ENCODE results near the gene VSIG8. TPM values are rescaled to one million over a fixed set of nuclear protein-coding genes. Genes with fewer than 3 reads are reported as not detected.

Gene VSIG8
- total RNA-seq, 2 experiments from 2014 or later, result 0.11 TPM; not detected in 1

DNA sequence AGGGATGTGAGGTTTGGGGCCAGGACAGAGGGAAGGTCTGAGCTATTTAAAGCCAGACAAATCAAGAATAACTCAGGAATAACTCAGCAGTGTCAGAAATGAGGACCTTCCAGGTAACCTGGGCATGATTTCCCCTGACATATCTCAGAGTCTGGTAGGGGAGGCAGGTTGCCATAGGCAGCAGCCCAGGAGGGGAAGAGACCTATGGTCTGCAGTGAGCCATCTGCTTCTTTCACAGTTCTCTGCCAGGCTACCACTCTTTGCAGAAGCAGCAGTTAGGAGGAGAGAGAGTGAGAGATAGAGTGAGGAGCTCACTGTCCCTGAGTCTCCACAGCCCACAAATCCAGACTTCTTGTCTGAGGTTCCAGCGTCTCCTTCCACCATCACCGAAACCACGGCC, 6.3 kb upstream of the VSIG8 start:
- no peaks in the 10 kb centered on the region for H3K36me3 Mint-ChIP-seq (ENCODE audit: low read depth)
- ChIA-PET CTCF (interaction anchor here (0.7 to 1.2 kb wide), 3 partner anchors 64 to 139 kb away, joined by 3 to 4 read pairs (median 3); no protein-coding TSS in a partner anchor), POLR2A (interaction anchor here (0.5 kb wide), 1 partner anchor 858 kb away, joined by 5 read pairs; no protein-coding TSS in a partner anchor)
- H3K4me1 Mint-ChIP-seq, result peaks cover 12% of the 10 kb centered on the region
- intact Hi-C loops (cut with DNase I, micrococcal nuclease), result no loop called here
- H3K9me3 Mint-ChIP-seq (ENCODE audit: low read depth), result no peaks in the 10 kb centered on the region
- H3K27ac Mint-ChIP-seq, result no peak overlapping the region
- no peak for DNase-seq
- peaks cover 3% of the 10 kb centered on the region for H3K27me3 Mint-ChIP-seq
- no peak for ATAC-seq
- no peak overlapping the region for H3K4me3 Mint-ChIP-seq

DNA sequence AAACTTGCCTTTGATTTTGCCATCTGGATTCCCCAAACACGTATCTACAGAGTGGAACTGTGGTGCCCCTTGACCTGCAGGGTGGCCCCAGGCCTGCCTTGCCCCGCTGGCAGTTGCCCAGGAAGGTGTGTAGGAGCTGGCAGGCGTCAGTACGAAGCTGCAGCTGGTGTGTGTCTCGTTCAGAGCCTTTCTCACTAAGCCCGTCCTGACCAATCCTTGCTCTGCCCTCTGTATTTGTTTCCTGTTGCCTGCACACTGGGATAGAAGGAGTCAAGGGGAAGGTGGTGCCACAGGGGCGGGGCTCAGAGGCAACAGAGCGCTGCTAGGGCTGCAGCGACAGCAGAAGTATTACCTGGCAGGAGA, 5.2 kb upstream of the VSIG8 start:
- H3K4me3 Mint-ChIP-seq, result no peak overlapping the region
- H3K4me1 Mint-ChIP-seq, result peaks cover 12% of the 10 kb centered on the region
- intact Hi-C loops (cut with DNase I, micrococcal nuclease), result no loop called here
- ChIA-PET POLR2A (no interaction called here), CTCF (interaction anchor here (1.2 kb wide), 1 partner anchor 140 kb away, joined by 3 read pairs; no protein-coding TSS in a partner anchor)
- DNase-seq (no peak), ATAC-seq (no peak)
- H3K9me3 Mint-ChIP-seq (ENCODE audit: low read depth), result no peaks in the 10 kb centered on the region
- H3K27ac Mint-ChIP-seq, result no peak overlapping the region
- no peaks in the 10 kb centered on the region for H3K36me3 Mint-ChIP-seq (ENCODE audit: low read depth)
- peaks cover 3% of the 10 kb centered on the region for H3K27me3 Mint-ChIP-seq

DNA sequence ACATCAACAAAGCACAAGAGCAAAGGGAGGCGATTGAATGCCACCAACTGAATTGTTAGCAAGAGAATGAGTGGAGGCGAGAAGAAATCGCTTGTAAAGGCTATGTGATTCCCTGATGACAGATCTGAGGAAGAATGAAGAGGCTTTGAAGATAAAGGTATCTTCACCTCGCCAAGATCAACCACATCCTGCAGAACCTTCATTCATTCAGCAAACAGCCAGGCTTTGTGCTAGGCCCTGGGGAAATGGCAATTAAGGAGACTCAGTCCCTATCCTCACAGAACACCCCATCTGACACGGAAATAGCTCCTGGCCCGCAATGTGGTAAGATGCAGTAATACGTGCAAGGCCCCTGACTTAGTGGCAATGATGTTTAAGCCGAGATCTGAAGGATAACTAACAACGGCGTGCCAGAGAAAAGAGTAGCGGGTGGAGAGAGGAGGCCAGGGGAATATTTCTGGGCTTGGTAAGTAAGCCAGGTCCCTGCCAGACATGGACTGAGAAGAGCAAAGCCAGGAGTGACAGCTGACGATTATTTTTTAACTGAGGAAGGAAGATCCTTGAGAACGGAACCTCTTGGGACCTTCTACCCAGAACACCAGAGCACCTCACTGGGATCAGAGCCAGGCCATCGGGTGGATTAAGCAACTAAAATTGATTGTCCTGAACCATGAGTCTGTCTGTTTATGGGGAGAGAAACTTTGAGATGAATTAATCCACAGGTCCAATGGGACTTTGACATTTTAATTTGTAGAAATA, 4.6 kb upstream of the VSIG8 start:
- ATAC-seq (peak; percentile 37), DNase-seq (no peak)
- CTCF ChIA-PET, result interaction anchor here (1.2 kb wide), 1 partner anchor 36 kb away, joined by 4 read pairs; no protein-coding TSS in a partner anchor
- Mint-ChIP-seq H3K4me1 (peaks cover 12% of the 10 kb centered on the region), H3K4me3 (no peak overlapping the region), H3K36me3 (ENCODE audit: low read depth) (no peaks in the 10 kb centered on the region), H3K9me3 (ENCODE audit: low read depth) (no peaks in the 10 kb centered on the region), H3K27me3 (peaks cover 3% of the 10 kb centered on the region), H3K27ac (no peak overlapping the region)
- intact Hi-C loops (cut with DNase I, micrococcal nuclease), result no loop called here
- POLR2A ChIA-PET, result no interaction called here

DNA sequence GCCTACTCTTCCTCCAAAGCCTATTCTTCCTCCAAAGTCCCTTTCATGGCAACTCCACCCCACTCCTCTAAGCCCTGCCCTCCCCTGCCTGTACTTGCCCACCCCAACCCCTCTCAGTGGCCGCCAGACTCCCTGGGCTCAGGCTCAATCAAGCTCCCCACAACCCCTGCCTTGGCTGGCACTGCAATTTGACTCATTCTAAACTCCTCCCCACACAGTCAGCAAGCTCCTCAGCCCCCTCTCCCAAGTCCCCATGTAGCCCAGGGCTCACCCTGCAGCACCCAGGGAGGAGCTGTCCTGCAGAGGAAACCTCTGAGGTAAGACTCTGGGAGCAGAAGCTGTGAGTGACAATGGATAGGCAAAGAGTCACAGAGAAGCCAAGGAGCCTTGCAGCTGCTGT, 3.6 kb upstream of the VSIG8 start:
- H3K9me3 Mint-ChIP-seq (ENCODE audit: low read depth), result no peaks in the 10 kb centered on the region
- POLR2A ChIA-PET, result no interaction called here
- H3K27me3 Mint-ChIP-seq, result no peaks in the 10 kb centered on the region
- H3K36me3 Mint-ChIP-seq (ENCODE audit: low read depth), result no peaks in the 10 kb centered on the region
- DNase-seq (no peak), ATAC-seq (no peak)
- CTCF ChIA-PET, result interaction anchor here (1.2 kb wide), 1 partner anchor 35 kb away, joined by 4 read pairs; no protein-coding TSS in a partner anchor
- H3K27ac Mint-ChIP-seq, result no peak overlapping the region
- H3K4me1 Mint-ChIP-seq, result peaks cover 12% of the 10 kb centered on the region
- intact Hi-C loops (cut with DNase I, micrococcal nuclease), result no loop called here
- no peak overlapping the region for H3K4me3 Mint-ChIP-seq

- ChIA-PET CTCF (interaction anchor here (0.5 to 2.2 kb wide), 3 partner anchors 10 to 143 kb away, joined by 3 to 8 read pairs (median 3); no protein-coding TSS in a partner anchor), POLR2A (no interaction called here)
- H3K27me3 Mint-ChIP-seq, result no peaks in the 10 kb centered on the region
- intact Hi-C loops (cut with DNase I, micrococcal nuclease), result no loop called here
- DNase-seq, result no peak
- no peaks in the 10 kb centered on the region for H3K9me3 Mint-ChIP-seq (ENCODE audit: low read depth)
- peaks cover 12% of the 10 kb centered on the region for H3K4me1 Mint-ChIP-seq
- ATAC-seq, result no peak
- no peak overlapping the region for H3K4me3 Mint-ChIP-seq
- H3K36me3 Mint-ChIP-seq (ENCODE audit: low read depth), result no peaks in the 10 kb centered on the region
- no peak overlapping the region for H3K27ac Mint-ChIP-seq
Measured at GRCh38 chr1:159864262-159864661, 1.8 kb upstream of the VSIG8 start.

DNA sequence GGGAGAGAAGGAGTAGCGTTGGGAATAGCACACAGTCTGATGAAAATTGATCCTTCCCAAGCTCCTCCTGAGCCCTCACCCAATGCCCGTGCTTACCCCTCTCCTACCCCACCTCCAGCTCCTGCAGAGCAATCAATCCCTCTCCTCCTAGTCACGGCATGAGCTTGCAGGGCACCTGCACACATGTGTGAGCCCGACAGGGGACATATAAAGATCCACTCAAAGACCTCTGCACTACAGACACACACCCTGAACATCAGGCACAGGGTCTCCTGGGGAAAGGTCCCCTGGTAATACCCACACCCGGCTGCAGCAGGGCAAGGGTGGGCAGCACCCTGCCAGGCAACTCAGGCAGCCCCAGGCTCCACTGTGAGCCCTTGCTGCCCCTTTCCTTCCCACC, 426 bp downstream of the VSIG8 start:
- CTCF ChIA-PET, result no interaction called here
- intact Hi-C loops (cut with DNase I, micrococcal nuclease), result no loop called here
- DNase-seq (no peak), ATAC-seq (no peak)
- Mint-ChIP-seq H3K4me1 (peaks cover 10% of the 10 kb centered on the region), H3K27me3 (no peaks in the 10 kb centered on the region), H3K36me3 (ENCODE audit: low read depth) (no peaks in the 10 kb centered on the region), H3K27ac (no peak overlapping the region), H3K9me3 (ENCODE audit: low read depth) (no peaks in the 10 kb centered on the region), H3K4me3 (no peak overlapping the region)
- POLR2A ChIA-PET, result no interaction called here

DNA sequence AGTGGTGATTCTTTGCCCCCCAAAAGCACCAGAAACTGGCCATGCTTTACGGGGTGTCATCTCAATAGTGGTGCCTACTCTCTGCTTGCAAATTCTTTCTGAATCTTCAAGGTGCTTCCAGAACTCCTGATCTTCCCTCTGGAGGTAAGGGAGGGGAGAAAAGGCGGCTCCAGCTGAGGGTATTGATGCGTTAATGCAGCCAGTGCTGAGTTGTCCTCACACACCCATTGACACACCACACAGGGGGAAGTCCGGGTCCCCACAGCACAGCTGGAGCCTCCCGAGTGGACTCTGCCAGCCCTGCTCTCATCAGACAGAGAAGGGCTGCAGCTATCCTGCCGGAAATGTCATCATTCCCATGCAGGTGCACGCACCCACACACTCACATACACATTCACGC, 1.2 kb downstream of the VSIG8 start:
- DNase-seq (no peak), ATAC-seq (no peak)
- no peaks in the 10 kb centered on the region for H3K9me3 Mint-ChIP-seq (ENCODE audit: low read depth)
- ChIA-PET CTCF (interaction anchor here (1.2 kb wide), 1 partner anchor 218 kb away, joined by 3 read pairs; no protein-coding TSS in a partner anchor), POLR2A (no interaction called here)
- H3K27ac Mint-ChIP-seq, result no peak overlapping the region
- no peaks in the 10 kb centered on the region for H3K36me3 Mint-ChIP-seq (ENCODE audit: low read depth)
- H3K4me3 Mint-ChIP-seq, result no peak overlapping the region
- intact Hi-C loops (cut with DNase I, micrococcal nuclease), result no loop called here
- peaks cover 1% of the 10 kb centered on the region for H3K4me1 Mint-ChIP-seq
- H3K27me3 Mint-ChIP-seq, result no peaks in the 10 kb centered on the region

- no peak overlapping the region for H3K4me3 Mint-ChIP-seq
- intact Hi-C loops (cut with DNase I, micrococcal nuclease), result no loop called here
- H3K36me3 Mint-ChIP-seq (ENCODE audit: low read depth), result no peaks in the 10 kb centered on the region
- CTCF ChIA-PET, result interaction anchor here (1.2 kb wide), 1 partner anchor 219 kb away, joined by 3 read pairs; no protein-coding TSS in a partner anchor
- peaks cover under 1% of the 10 kb centered on the region for H3K4me1 Mint-ChIP-seq
- H3K27ac Mint-ChIP-seq, result no peak overlapping the region
- ATAC-seq, result no peak
- H3K27me3 Mint-ChIP-seq, result no peaks in the 10 kb centered on the region
- no peaks in the 10 kb centered on the region for H3K9me3 Mint-ChIP-seq (ENCODE audit: low read depth)
- POLR2A ChIA-PET, result no interaction called here
- no peak for DNase-seq
Measured at GRCh38 chr1:159860456-159860855, 2.0 kb downstream of the VSIG8 start.

GRCh38 chr1:159859767-159860322, 2.6 kb downstream of the VSIG8 start:
- Mint-ChIP-seq H3K27me3 (no peaks in the 10 kb centered on the region), H3K4me1 (peaks cover 5% of the 10 kb centered on the region), H3K27ac (no peak overlapping the region), H3K36me3 (ENCODE audit: low read depth) (no peaks in the 10 kb centered on the region), H3K9me3 (ENCODE audit: low read depth) (no peaks in the 10 kb centered on the region), H3K4me3 (no peak overlapping the region)
- ATAC-seq (no peak), DNase-seq (no peak)
- POLR2A ChIA-PET, result interaction anchor here (0.6 kb wide), 1 partner anchor 177 kb away, joined by 3 read pairs; no protein-coding TSS in a partner anchor
- CTCF ChIA-PET, result no interaction called here
- intact Hi-C loops (cut with DNase I, micrococcal nuclease), result loop anchor here in 1 of 2 experiments (5.0 kb wide), 1 partner anchor 53 kb away; no protein-coding TSS in a partner anchor

GRCh38 chr1:159857889-159858288, 4.6 kb downstream of the VSIG8 start:
- no peak overlapping the region for H3K4me3 Mint-ChIP-seq
- H3K36me3 Mint-ChIP-seq (ENCODE audit: low read depth), result no peaks in the 10 kb centered on the region
- ATAC-seq (no peak), DNase-seq (no peak)
- ChIA-PET POLR2A (no interaction called here), CTCF (interaction anchor here (0.6 to 2.9 kb wide), 3 partner anchors 33 to 58 kb away, joined by 3 to 9 read pairs (median 3); no protein-coding TSS in a partner anchor)
- no peak overlapping the region for H3K27ac Mint-ChIP-seq
- intact Hi-C loops (cut with DNase I, micrococcal nuclease), result loop anchor here in 1 of 2 experiments (5.0 kb wide), 1 partner anchor 51 kb away; no protein-coding TSS in a partner anchor
- H3K9me3 Mint-ChIP-seq (ENCODE audit: low read depth), result no peaks in the 10 kb centered on the region
- no peaks in the 10 kb centered on the region for H3K27me3 Mint-ChIP-seq
- H3K4me1 Mint-ChIP-seq, result peaks cover 10% of the 10 kb centered on the region

GRCh38 chr1:159856576-159856975, 5.9 kb downstream of the VSIG8 start:
- Mint-ChIP-seq H3K36me3 (ENCODE audit: low read depth) (no peaks in the 10 kb centered on the region), H3K4me1 (peaks cover 10% of the 10 kb centered on the region)
- CTCF ChIA-PET, result interaction anchor here (0.6 to 2.9 kb wide), 5 partner anchors 33 to 59 kb away, joined by 3 to 9 read pairs (median 4); no protein-coding TSS in a partner anchor

More at GRCh38 chr1:159856576-159856975, 5.9 kb downstream of the VSIG8 start:
- Mint-ChIP-seq H3K27ac (no peak overlapping the region), H3K4me3 (no peak overlapping the region), H3K9me3 (ENCODE audit: low read depth) (no peaks in the 10 kb centered on the region), H3K27me3 (no peaks in the 10 kb centered on the region)
- POLR2A ChIA-PET, result interaction anchor here (0.5 kb wide), 1 partner anchor 1652 kb away, joined by 7 read pairs; no protein-coding TSS in a partner anchor
- ATAC-seq (no peak), DNase-seq (no peak)
- intact Hi-C loops (cut with DNase I, micrococcal nuclease), result loop anchor here in 1 of 2 experiments (5.0 kb wide), 1 partner anchor 49 kb away; no protein-coding TSS in a partner anchor
